ENCODE data around the gene CTSZ. TPM values are rescaled to one million over a fixed set of nuclear protein-coding genes. Genes with fewer than 3 reads are reported as not detected.
A peak's percentile ranks its signal among the peaks of the same experiment; 100 is the strongest.

CTSZ gene
- total and polyA plus RNA-seq, 2 of the 4 experiments (the other 2 are of a cell fraction): 46.1 to 88.5 TPM

DNA sequence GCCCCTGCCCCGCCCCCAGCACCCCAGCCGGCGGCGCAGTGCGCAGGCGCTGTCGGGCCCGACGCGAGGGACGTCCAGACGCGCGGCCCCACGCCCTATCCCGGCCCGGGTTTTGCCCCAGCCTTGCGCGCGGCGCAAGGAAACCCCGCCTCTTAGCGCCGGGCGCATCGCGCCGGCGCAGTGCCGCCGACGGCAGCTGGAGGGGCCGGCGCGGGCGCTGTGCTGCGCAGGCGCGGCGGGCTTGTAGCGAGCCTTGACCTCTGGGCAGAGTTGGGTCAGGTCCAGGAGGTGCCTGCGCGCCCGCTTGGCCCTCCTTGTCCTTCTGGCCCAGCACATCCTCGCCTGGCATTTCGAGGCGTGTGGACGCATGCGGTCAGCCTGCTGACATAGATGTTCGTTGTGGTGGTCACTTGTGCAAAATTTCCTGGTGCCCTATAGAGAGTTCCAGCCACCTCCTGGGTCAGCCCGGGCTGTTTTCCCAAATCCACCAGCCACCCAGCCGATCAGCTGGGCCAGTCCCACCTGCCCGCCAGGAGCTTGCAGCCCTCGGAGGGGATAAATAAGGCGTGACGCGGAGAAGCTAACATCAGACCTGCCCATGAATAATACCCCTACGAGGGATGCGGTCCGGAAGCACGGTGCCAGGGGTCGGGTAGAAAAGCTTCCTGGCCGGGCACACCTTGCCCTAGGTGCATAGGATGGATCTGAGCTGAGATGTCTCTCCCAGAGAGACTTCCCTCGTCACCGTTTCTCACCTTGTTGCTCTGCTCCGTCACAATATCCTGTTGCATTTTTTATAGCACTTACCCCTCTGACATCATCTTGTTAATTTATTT is 36.0 kb upstream of the CTSZ start:
- Histone ChIP-seq H3K4me2 (ENCODE audit: low read depth, low read length) (peak overlapping the region; percentile 99), H3K23ac (ENCODE audit: low read depth, low read length) (no peak overlapping the region), H4K8ac (ENCODE audit: low read depth in 2 of 2, low read length in 2 of 2) (peak overlapping the region; percentile 80 to 99), H3K4me3 (ENCODE audit: insufficient read depth, low read depth, low read length) (peak overlapping the region; percentile 91), H2BK5ac (ENCODE audit: low read depth, low read length, poor library complexity, severe bottlenecking) (peak overlapping the region; percentile 76), H3K9ac (ENCODE audit: low read depth, low read length) (peak overlapping the region; percentile 89), H4K20me1 (ENCODE audit: insufficient read depth, low read length) (0 out of 2 replicates have a peak, but pooled peaks cover 5% of the 10 kb centered on the region), H3K36me3 (ENCODE audit: control insufficient read depth, insufficient read depth, low read length) (peaks cover 2% of the 10 kb centered on the region; the same call in 1 of the 2 replicates), H3K56ac (ENCODE audit: extremely low read depth, insufficient read depth, low read length) (no peak overlapping the region; the same call in 1 of the 2 replicates), H3K79me1 (ENCODE audit: low read depth in 1 of 2, low read length in 2 of 2) (peaks cover 19 to 35% of the 10 kb centered on the region in 2 experiments), H2AFZ (replicated peaks; ENCODE audit: low read length, poor library complexity) (peak overlapping the region; percentile 99), H2AK5ac (ENCODE audit: low read depth, low read length) (peak overlapping the region; percentile 63; the same call in 1 of the 2 replicates), H3K27me3 (ENCODE audit: control insufficient read depth, insufficient read depth, low read length) (no peaks in the 10 kb centered on the region), H2BK120ac (ENCODE audit: low read depth, low read length) (peak overlapping the region; percentile 57; the same call in 1 of the 2 replicates), H3K4ac (ENCODE audit: low read depth, low read length) (peak overlapping the region; percentile 86), H4K91ac (ENCODE audit: insufficient read depth, low read depth, low read length) (peak overlapping the region; percentile 77), H3K18ac (ENCODE audit: low read depth, low read length) (peak overlapping the region; percentile 97), H3K9me3 (ENCODE audit: control insufficient read depth, insufficient read depth, low read length) (no peaks in the 10 kb centered on the region), H2AK9ac (replicated peaks; ENCODE audit: low read depth, low read length, poor library complexity) (peak overlapping the region; percentile 51), H2BK15ac (ENCODE audit: low read depth, low read length) (no peak overlapping the region; the same call in 2 of the 3 replicates), H3K14ac (replicated peaks; ENCODE audit: low read depth, low read length) (peak overlapping the region; percentile 47; the same call in 1 of the 2 replicates), H4K5ac (ENCODE audit: low read depth, low read length) (peak overlapping the region; percentile 99), H3K4me1 (ENCODE audit: control insufficient read depth, insufficient read depth, low read length) (peaks cover 8% of the 10 kb centered on the region), H3K9me1 (ENCODE audit: insufficient read depth, low read length) (0 out of 2 replicates have a peak, but pooled peaks cover 10% of the 10 kb centered on the region), H2BK20ac (ENCODE audit: low read depth, low read length) (no peak overlapping the region; the same call in 1 of the 2 replicates), H3K27ac (ENCODE audit: insufficient read depth, low read length) (peak overlapping the region; percentile 90)
- intact Hi-C loops (cut with micrococcal nuclease): loop anchor here (10.0 kb wide), 1 partner anchor 808 kb away; no protein-coding TSS in a partner anchor
- peak; percentile 52; the same call in 1 of the 2 replicates for TF ChIP-seq MAZ (IDR thresholded peaks at IDR 0.05; ENCODE audit: borderline replicate concordance, low read depth, low read length)
- no peak for TF ChIP-seq RCOR1 (IDR thresholded peaks at IDR 0.05; ENCODE audit: insufficient replicate concordance, low read length)
- TF ChIP-seq, protein P1, sequence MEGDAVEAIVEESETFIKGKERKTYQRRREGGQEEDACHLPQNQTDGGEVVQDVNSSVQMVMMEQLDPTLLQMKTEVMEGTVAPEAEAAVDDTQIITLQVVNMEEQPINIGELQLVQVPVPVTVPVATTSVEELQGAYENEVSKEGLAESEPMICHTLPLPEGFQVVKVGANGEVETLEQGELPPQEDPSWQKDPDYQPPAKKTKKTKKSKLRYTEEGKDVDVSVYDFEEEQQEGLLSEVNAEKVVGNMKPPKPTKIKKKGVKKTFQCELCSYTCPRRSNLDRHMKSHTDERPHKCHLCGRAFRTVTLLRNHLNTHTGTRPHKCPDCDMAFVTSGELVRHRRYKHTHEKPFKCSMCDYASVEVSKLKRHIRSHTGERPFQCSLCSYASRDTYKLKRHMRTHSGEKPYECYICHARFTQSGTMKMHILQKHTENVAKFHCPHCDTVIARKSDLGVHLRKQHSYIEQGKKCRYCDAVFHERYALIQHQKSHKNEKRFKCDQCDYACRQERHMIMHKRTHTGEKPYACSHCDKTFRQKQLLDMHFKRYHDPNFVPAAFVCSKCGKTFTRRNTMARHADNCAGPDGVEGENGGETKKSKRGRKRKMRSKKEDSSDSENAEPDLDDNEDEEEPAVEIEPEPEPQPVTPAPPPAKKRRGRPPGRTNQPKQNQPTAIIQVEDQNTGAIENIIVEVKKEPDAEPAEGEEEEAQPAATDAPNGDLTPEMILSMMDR (conservative IDR thresholded peaks at IDR 0.05; ENCODE audit: low read depth, low read length): 0 out of 2 replicates have a peak, but pooled peaks have one; percentile 7
- WGBS, 2 experiments (ENCODE audit: extremely low coverage in 2 of 2, insufficient read length in 1 of 2): 0% methylated on average over 11 of the region's 66 CpGs; no CpG with 5 or more reads in 1 of the 2 experiments
- peak; percentile 99 for ATAC-seq (ENCODE audit: low read depth)
- dilution Hi-C loops (cut with HindIII; ENCODE audit: low sequenced_read_pairs, unreplicated experiment): no loop called here
- peak; percentile 85 for DNase-seq
- in situ Hi-C loops (cut with MboI; ENCODE audit: low sequenced_read_pairs): loop anchor here (25.0 kb wide), 3 partner anchors 806 to 1656 kb away; partner anchors contain the start of genes ANKRD60 and RBM38
- BruUV-seq (replicated peaks): no TSS peak
- ChIA-PET POLR2A (ENCODE audit: unreplicated experiment) (interaction anchor here (0.6 kb wide), 1 partner anchor 11 kb away, joined by 5 read pairs; the partner anchor contains the start of gene ATP5F1E), CTCF (interaction anchor here (1.7 kb wide), 1 partner anchor 11 kb away, joined by 5 read pairs; the partner anchor contains the start of gene ATP5F1E)

All from IMR-90 (cell line).